Panc1 (cell line): ENCODE data around the gene WDR27. TPM values are rescaled to one million over a fixed set of nuclear protein-coding genes. Genes with fewer than 3 reads are reported as not detected.

Experiments used
- ATAC-seq: fragments of 200-7000 bp; cut with Tn5 transposase; 2 replicates; pipeline ENCODE4 v1.9.1; 2020; ENCODE audit warnings: mild to moderate bottlenecking, moderate library complexity
- BruUV-seq: library from RNA; stranded (reverse); fragments of 400-500 nt; replicated peaks from 2 replicates; lab custom pipeline; 2021; lab: Mats Ljungman, UMichigan
- CTCF ChIA-PET: fragments of 300-600 bp; sonication (Branson Sonifier 250); formaldehyde crosslinking; loops from one replicate; lab custom pipeline; 2022; ENCODE audit warnings: antibody characterized with exemption; lab: Charles Lee
- POLR2A ChIA-PET: fragments of 300-600 bp; sonication (Branson Sonifier 250); formaldehyde crosslinking; loops from one replicate; lab custom pipeline; 2022; ENCODE audit warnings: antibody characterized with exemption; lab: Charles Lee
- DNase-seq: peaks from one replicate; pipeline ENCODE4 v3.0.0-alpha.2; 2010; ENCODE audit warnings: low read depth, low spot score
- H3K27ac ChIP-seq: 2 replicates; pipeline ENCODE4 v1.5.1; 2011; ENCODE audit warnings: mild to moderate bottlenecking, low read length, inconsistent platforms
- H3K27me3 ChIP-seq: fragments of 200-500 bp; sonication (Bioruptor generic); 2 replicates; pipeline ENCODE4 v1.6.0; 2014; ENCODE audit warnings: low read length, inconsistent platforms; ENCODE audit not compliant: control insufficient read depth, insufficient read depth
- H3K36me3 ChIP-seq: fragments of 200-500 bp; sonication (Bioruptor generic); 2 replicates; pipeline ENCODE4 v1.5.1; 2014; ENCODE audit warnings: inconsistent platforms, mild to moderate bottlenecking, low read length, moderate library complexity; ENCODE audit not compliant: control insufficient read depth, insufficient read depth
- H3K4me1 ChIP-seq: 2 replicates; pipeline ENCODE4 v1.5.1; 2011; ENCODE audit warnings: inconsistent platforms, mild to moderate bottlenecking, low read length, moderate library complexity; ENCODE audit not compliant: control insufficient read depth, insufficient read depth
- H3K4me3 ChIP-seq, 2 experiments: 2 replicates each; pipeline ENCODE4 v1.5.1; 2011 to 2012; ENCODE audit warnings: low read depth in 2 of 2, low read length in 2 of 2, mild to moderate bottlenecking in 2 of 2, inconsistent platforms in 1 of 2, moderate library complexity in 1 of 2
- H3K9me3 ChIP-seq: fragments of 200-500 bp; sonication (Bioruptor generic); 2 replicates; pipeline ENCODE4 v1.5.1; 2014; ENCODE audit warnings: low read depth, mild to moderate bottlenecking, inconsistent platforms, low read length, moderate library complexity; ENCODE audit not compliant: control insufficient read depth, insufficient read depth
- CTCF ChIP-seq: fragments of 450-650 bp; IDR thresholded peaks from 2 replicates; pipeline ENCODE4 v1.5.1; 2017; ENCODE audit warnings: mild to moderate bottlenecking
- POLR2AphosphoS5 ChIP-seq: IDR thresholded peaks from 2 replicates; pipeline ENCODE4 v1.6.1; 2012; ENCODE audit warnings: mild to moderate bottlenecking, low read depth, low read length, moderate library complexity
- REST ChIP-seq, 2 experiments: IDR thresholded peaks; 2 replicates each; pipeline ENCODE4 v1.6.1; 2011 to 2012; ENCODE audit warnings: low read depth in 2 of 2, control low read depth in 1 of 2, low read length in 1 of 2, mild to moderate bottlenecking in 1 of 2, moderate library complexity in 1 of 2; ENCODE audit not compliant: insufficient read depth in 1 of 2
- SIN3A ChIP-seq: IDR thresholded peaks from 2 replicates; pipeline ENCODE4 v1.6.1; 2012; ENCODE audit warnings: low read depth, mild to moderate bottlenecking, low read length, moderate library complexity, borderline replicate concordance; ENCODE audit not compliant: insufficient read depth
- TCF7L2 ChIP-seq: IDR thresholded peaks from 2 replicates; pipeline ENCODE4 v1.6.1; 2011; ENCODE audit warnings: mild to moderate bottlenecking, low read depth, low read length, inconsistent platforms
- in situ Hi-C: cut with HindIII; loops from 2 replicates; pipeline ENCODE4 v1.10.0; 2016; ENCODE audit warnings: low sequenced_read_pairs, low pct_unique_long_range_greater_than_20kb
- intact Hi-C: fragments of 100-400 bp; cut with micrococcal nuclease; formaldehyde crosslinking; loops from one replicate; pipeline ENCODE4 v1.10.0; 2022; ENCODE audit not compliant: unreplicated experiment
- total RNA-seq: library from RNA; stranded (reverse); gene quantifications from one replicate; pipeline ENCODE4 v1.2.1, GENCODE V29; 2021; ENCODE audit not compliant: unreplicated experiment

The WDR27 gene
- total RNA-seq, 1 experiment from 2014 or later, result 56.3 TPM

- ChIA-PET POLR2A (no interaction called here), CTCF (no interaction called here)
- Histone ChIP-seq H3K36me3 (peaks cover 3% of the 10 kb centered on the region), H3K27me3 (no peaks in the 10 kb centered on the region), H3K9me3 (no peaks in the 10 kb centered on the region), H3K4me1 (no peaks in the 10 kb centered on the region), H3K27ac (no peak overlapping the region), H3K4me3 (no peak overlapping the region)
- TF ChIP-seq POLR2AphosphoS5 (no peak), REST (IDR thresholded peaks at IDR 0.05; ENCODE audit: insufficient read depth in 1 of 2, low read depth in 2 of 2, low read length in 1 of 2) (no peak), SIN3A (no peak), TCF7L2 (no peak), CTCF (no peak)
- no peak for ATAC-seq
- BruUV-seq, result no TSS peak
- no peak for DNase-seq
- intact Hi-C loops, result no loop called here
- in situ Hi-C loops, result no loop called here
Measured at GRCh38 chr6:169659820-169660610, 41.8 kb downstream of the WDR27 start.

- no peak for ATAC-seq
- DNase-seq, result no peak
- H3K36me3 ChIP-seq, result peaks cover 3% of the 10 kb centered on the region; the same call in 1 of the 2 replicates
- TF ChIP-seq SIN3A, result no peak
- no peak for TF ChIP-seq TCF7L2
- TF ChIP-seq CTCF, result no peak
- no peak for TF ChIP-seq POLR2AphosphoS5
- TF ChIP-seq REST (IDR thresholded peaks at IDR 0.05; ENCODE audit: insufficient read depth in 1 of 2, low read depth in 2 of 2, low read length in 1 of 2), result no peak
- H3K27me3 ChIP-seq, result no peaks in the 10 kb centered on the region
- BruUV-seq, result no TSS peak
- in situ Hi-C loops (no loop called here), intact Hi-C loops (no loop called here)
- ChIA-PET CTCF (no interaction called here), POLR2A (no interaction called here)
- H3K9me3 ChIP-seq, result no peaks in the 10 kb centered on the region
- H3K27ac ChIP-seq, result no peak overlapping the region
- no peaks in the 10 kb centered on the region for H3K4me1 ChIP-seq
- no peak overlapping the region for H3K4me3 ChIP-seq
Measured at GRCh38 chr6:169657284-169657610, 44.6 kb downstream of the WDR27 start.
